Right forelimb (tissue), 1 donor: ENCODE measurements around the gene SCIMP.
"Not testable (repeated sequence)": the region's sequence is repeated elsewhere in the genome, so short reads cannot be mapped to it uniquely, and the experiment has no call there.

Source experiments
- DNase-seq: peaks from one replicate; pipeline ENCODE4 v3.0.0-alpha.2; 2018

SCIMP gene

GRCh38 chr17:5183410-5183793 is 51.3 kb downstream of the SCIMP start:
- DNase-seq = no peak

GRCh38 chr17:5182597-5183409 is 51.9 kb downstream of the SCIMP start:
- DNase-seq = no peak

GRCh38 chr17:5181509-5182305 is 53.0 kb downstream of the SCIMP start:
- no peak for DNase-seq

- DNase-seq = no peak
These were observed 55.7 kb downstream of the SCIMP start for GRCh38 chr17:5179003-5179402.

GRCh38 chr17:5175027-5175426 is 59.6 kb downstream of the SCIMP start:
- not testable (repeated sequence) for DNase-seq

- DNase-seq = not testable (repeated sequence)
These were observed 68.7 kb downstream of the SCIMP start for GRCh38 chr17:5165791-5166564.

- DNase-seq = no peak
These were observed 70.2 kb downstream of the SCIMP start for GRCh38 chr17:5164436-5164835.

GRCh38 chr17:5161793-5162192 is 72.9 kb downstream of the SCIMP start:
- not testable (repeated sequence) for DNase-seq

- DNase-seq = not testable (repeated sequence)
These were observed 74.0 kb downstream of the SCIMP start for GRCh38 chr17:5160702-5161101.
